ENCODE data around the gene LRRTM2.

Gene LRRTM2

DNA sequence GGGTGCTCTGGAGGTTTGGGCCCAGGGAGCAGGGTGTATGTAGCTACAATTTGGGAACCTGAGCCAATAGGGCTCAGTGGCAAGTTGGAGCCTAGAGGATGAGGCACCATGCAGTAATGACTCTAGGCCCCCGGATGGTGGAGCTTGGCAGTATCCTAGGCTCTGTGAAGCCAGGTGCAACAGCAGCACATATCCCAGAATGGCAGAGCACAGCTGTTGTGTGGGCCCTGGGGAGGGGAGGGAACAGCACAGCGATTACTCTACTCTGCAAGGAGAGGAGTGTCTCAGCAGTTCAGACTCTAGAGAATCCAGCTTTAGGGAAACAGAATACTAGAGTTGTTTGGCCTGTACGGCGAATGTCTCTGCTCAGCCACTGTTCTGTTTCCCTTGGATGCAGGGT lies 56.1 kb downstream of the LRRTM2 start:
- Histone ChIP-seq H3K9me3 (ENCODE audit: control insufficient read depth, insufficient read depth, low read depth, low read length) (no peaks in the 10 kb centered on the region), H3K4me3 (ENCODE audit: low read depth, low read length) (no peak overlapping the region), H3K4me1 (ENCODE audit: control insufficient read depth, insufficient read depth, low read length) (peaks cover 4% of the 10 kb centered on the region; the same call in 1 of the 2 replicates), H3K27ac (ENCODE audit: low read depth, low read length) (no peak overlapping the region), H3K27me3 (ENCODE audit: control insufficient read depth, insufficient read depth, low read length) (no peaks in the 10 kb centered on the region), H3K36me3 (ENCODE audit: control insufficient read depth, insufficient read depth, low read length) (peaks cover 37% of the 10 kb centered on the region), H3K9ac (ENCODE audit: low read length) (no peak overlapping the region)
